Measurements from ENCODE around the gene RSRC1.
"Not testable (repeated sequence)": the region's sequence is repeated elsewhere in the genome, so short reads cannot be mapped to it uniquely, and the experiment has no call there.

DNA sequence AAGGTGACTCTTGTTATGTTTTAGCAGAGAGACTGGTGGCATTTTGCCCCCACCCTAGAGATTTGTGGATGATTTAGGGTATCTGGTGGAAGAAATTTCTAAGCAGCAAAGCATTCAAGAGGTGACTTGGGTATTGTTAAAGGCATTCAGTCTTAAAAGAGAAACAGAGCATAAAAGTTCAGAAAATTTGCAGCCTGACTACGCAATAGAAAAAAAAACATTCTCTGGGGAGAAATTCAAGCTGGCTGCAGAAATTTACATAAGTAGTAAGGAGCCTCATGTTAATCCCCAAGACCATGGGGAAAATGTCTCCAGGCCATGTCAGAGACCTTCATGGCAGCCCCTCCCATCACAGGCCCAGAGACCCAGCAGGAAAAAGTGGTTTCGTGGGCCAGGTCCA lies 231.1 kb downstream of the RSRC1 start:
- not testable (repeated sequence) for TF ChIP-seq CTCF, POLR2A (IDR thresholded peaks at IDR 0.05)
